GM19438 (cell line): ENCODE results near the gene THBS3.
A peak's percentile ranks its signal among the peaks of the same experiment; 100 is the strongest.
"Not testable (repeated sequence)": the region's sequence is repeated elsewhere in the genome, so short reads cannot be mapped to it uniquely, and the experiment has no call there.

Experiments
- ATAC-seq: cut with Tn5 transposase; IDR thresholded peaks from one replicate; pipeline ENCODE4 v1.9.1; 2021; ENCODE audit warnings: low read depth; ENCODE audit not compliant: unreplicated experiment

The THBS3 gene

GRCh38 chr1:155236451-155236850, 28.8 kb upstream of the THBS3 start:
- ATAC-seq, result no peak

- not testable (repeated sequence) for ATAC-seq
These were observed 27.7 kb upstream of the THBS3 start for GRCh38 chr1:155235375-155235774.

GRCh38 chr1:155233502-155233901, 25.8 kb upstream of the THBS3 start:
- ATAC-seq, result not testable (repeated sequence)

GRCh38 chr1:155232001-155232978, 24.6 kb upstream of the THBS3 start:
- ATAC-seq, result not testable (repeated sequence)

- ATAC-seq, result not testable (repeated sequence)
These were observed 23.6 kb upstream of the THBS3 start for GRCh38 chr1:155231302-155231701.

GRCh38 chr1:155228096-155228427, 20.4 kb upstream of the THBS3 start:
- no peak for ATAC-seq

- peak; percentile 78 for ATAC-seq
These were observed 19.8 kb upstream of the THBS3 start for GRCh38 chr1:155227261-155228095.

- ATAC-seq, result no peak
These were observed 19.2 kb upstream of the THBS3 start for GRCh38 chr1:155226910-155227260.

GRCh38 chr1:155226188-155226909, 18.7 kb upstream of the THBS3 start:
- ATAC-seq, result no peak

- not testable (repeated sequence) for ATAC-seq
These were observed 17.7 kb upstream of the THBS3 start for GRCh38 chr1:155225404-155225759.

- no peak for ATAC-seq
These were observed 15.3 kb upstream of the THBS3 start for GRCh38 chr1:155223047-155223446.

GRCh38 chr1:155220211-155220965, 12.7 kb upstream of the THBS3 start:
- not testable (repeated sequence) for ATAC-seq

GRCh38 chr1:155219592-155220031, 11.9 kb upstream of the THBS3 start:
- no peak for ATAC-seq

GRCh38 chr1:155218854-155219591, 11.3 kb upstream of the THBS3 start:
- no peak for ATAC-seq

GRCh38 chr1:155214702-155215101, 7.0 kb upstream of the THBS3 start:
- ATAC-seq, result not testable (repeated sequence)

- not testable (repeated sequence) for ATAC-seq
These were observed 4.3 kb upstream of the THBS3 start for GRCh38 chr1:155212051-155212440.

GRCh38 chr1:155211381-155212050, 3.8 kb upstream of the THBS3 start:
- not testable (repeated sequence) for ATAC-seq

- no peak for ATAC-seq
These were observed 2.8 kb upstream of the THBS3 start for GRCh38 chr1:155210314-155211104.
